Astrocyte (in vitro differentiated cells and primary cell): ENCODE results near the gene NEK7.

Experiments
- CTCF ChIP-seq: IDR thresholded peaks from 2 replicates; pipeline ENCODE4 v1.5.1; 2011; ENCODE audit warnings: low read depth, mild to moderate bottlenecking, inconsistent platforms, low read length, moderate library complexity; ENCODE audit not compliant: insufficient read depth
- EZH2 ChIP-seq: IDR thresholded peaks from 2 replicates; pipeline ENCODE4 v1.6.1; 2012; ENCODE audit warnings: mild to moderate bottlenecking, low read length, inconsistent platforms; ENCODE audit not compliant: insufficient read depth

GRCh38 chr1:198175423-198176170 lies 18.8 kb downstream of the NEK7 start:
- no peak for TF ChIP-seq CTCF
- no peak for TF ChIP-seq EZH2
